ENCODE data around the gene DPYSL4. TPM values are rescaled to one million over a fixed set of nuclear protein-coding genes. Genes with fewer than 3 reads are reported as not detected.

Gene DPYSL4
- total and polyA plus RNA-seq, 2 experiments from 2014 or later, result 10.6 to 23.9 TPM

GRCh38 chr10:132162021-132162531 is 24.7 kb upstream of the DPYSL4 start (continued):
- TF ChIP-seq REST (IDR thresholded peaks at IDR 0.05; ENCODE audit: unreplicated experiment), result no peak
- no peak for TF ChIP-seq EZH2phosphoT487 (IDR thresholded peaks at IDR 0.05; ENCODE audit: unreplicated experiment)
- no peak for TF ChIP-seq CREB1 (CRISPR knock-in tag; IDR thresholded peaks at IDR 0.05; ENCODE audit: low read depth)
- TF ChIP-seq JUNB (IDR thresholded peaks at IDR 0.05; ENCODE audit: unreplicated experiment), result no peak

GRCh38 chr10:132162590-132163277 is 24.0 kb upstream of the DPYSL4 start:
- peak overlapping the region; percentile 81; the same call in 1 of the 2 replicates for H2AFZ ChIP-seq
- H3K27me3 ChIP-seq (ENCODE audit: insufficient read depth), result no peaks in the 10 kb centered on the region
- H3K4me1 ChIP-seq (ENCODE audit: insufficient read depth), result peaks cover 11% of the 10 kb centered on the region
- H3K36me3 ChIP-seq (ENCODE audit: insufficient read depth), result no peaks in the 10 kb centered on the region
- no peaks in the 10 kb centered on the region for H3K36me3 Mint-ChIP-seq (ENCODE audit: low read depth)
- TF ChIP-seq REST (IDR thresholded peaks at IDR 0.05; ENCODE audit: unreplicated experiment), result no peak
- no peak for TF ChIP-seq EZH2 (IDR thresholded peaks at IDR 0.05; ENCODE audit: low read depth, unreplicated experiment)
- no peak for TF ChIP-seq STAT1 (IDR thresholded peaks at IDR 0.05; ENCODE audit: unreplicated experiment)
- TF ChIP-seq EZH2phosphoT487 (IDR thresholded peaks at IDR 0.05; ENCODE audit: unreplicated experiment), result no peak
- no peak for TF ChIP-seq ZNF114 (CRISPR knock-in tag; IDR thresholded peaks at IDR 0.05)
- no peak for TF ChIP-seq CREB1 (CRISPR knock-in tag; IDR thresholded peaks at IDR 0.05; ENCODE audit: low read depth)
- TF ChIP-seq ZNF462 (CRISPR knock-in tag; IDR thresholded peaks at IDR 0.05), result no peak
- TF ChIP-seq ZNF331 (CRISPR knock-in tag; IDR thresholded peaks at IDR 0.05; ENCODE audit: low read depth), result no peak
- H3K4me2 ChIP-seq, result peak overlapping the region; percentile 78
- H3K27ac Mint-ChIP-seq, result no peak overlapping the region
- peak overlapping the region; percentile 60; the same call in 2 of the 3 replicates for H3K4me3 Mint-ChIP-seq
- peaks cover 32% of the 10 kb centered on the region for H3K4me1 Mint-ChIP-seq
- H3K27me3 Mint-ChIP-seq (ENCODE audit: insufficient read depth, low read depth, poor library complexity), result peaks cover 12% of the 10 kb centered on the region
- peak overlapping the region; percentile 49 for H3K4me3 ChIP-seq
- H4K20me1 ChIP-seq (replicated peaks; ENCODE audit: insufficient read depth), result no peaks in the 10 kb centered on the region
- DNase-seq (ENCODE audit: low spot score) (no peak), ATAC-seq (no peak)
- peaks cover 5% of the 10 kb centered on the region; the same call in 1 of the 3 replicates for H3K9me3 Mint-ChIP-seq
- no peaks in the 10 kb centered on the region for H3K79me2 ChIP-seq (replicated peaks; ENCODE audit: insufficient read depth)
- peaks cover 4% of the 10 kb centered on the region; the same call in 1 of the 2 replicates for H3F3A ChIP-seq (replicated peaks; ENCODE audit: low read depth)
- no peaks in the 10 kb centered on the region for H3K9me2 ChIP-seq (ENCODE audit: insufficient read depth)
- no peak overlapping the region for H3K27ac ChIP-seq (ENCODE audit: low read depth)

Data from GM23338 (cell line).